HepG2 (cell line): ENCODE measurements around the gene TMX4. TPM values are rescaled to one million over a fixed set of nuclear protein-coding genes. Genes with fewer than 3 reads are reported as not detected.

Source experiments
- ATAC-seq: fragments of 200-7000 bp; cut with Tn5 transposase; 3 replicates; pipeline ENCODE4 v1.9.1; 2020; ENCODE audit warnings: mild to moderate bottlenecking, moderate library complexity
- BruUV-seq: library from RNA; stranded (reverse); fragments of 400-500 nt; replicated peaks from 2 replicates; lab custom pipeline; 2021; lab: Mats Ljungman, UMichigan
- CTCF ChIA-PET: fragments of 300-600 bp; formaldehyde crosslinking; extraction: SDS; loops from one replicate; lab custom pipeline; 2021; ENCODE audit warnings: low total read pairs, inconsistent platforms, low intra/inter-chr PET ratio; lab: Yijun Ruan, JAX
- POLR2A ChIA-PET: fragments of 350-600 bp; sonication (Branson Sonifier 250); formaldehyde crosslinking; loops from one replicate; lab custom pipeline; 2020; ENCODE audit warnings: antibody characterized with exemption, inconsistent platforms; lab: Yijun Ruan, JAX
- DNase-seq: peaks from one replicate; pipeline ENCODE4 v3.0.0-alpha.2; 2015; ENCODE audit warnings: low spot score
- FAIRE-seq: peaks from 3 replicates; lab custom pipeline; 2011; peaks lifted over from hg19 to GRCh38; lab: Jason Lieb, UNC
- H2AFZ ChIP-seq: one replicate; pipeline ENCODE4 v1.6.1; 2011; ENCODE audit warnings: low read length, inconsistent platforms
- H3K27ac ChIP-seq: fragments of 300-600 bp; 3 replicates; pipeline ENCODE4 v1.8.0; 2011; ENCODE audit warnings: mixed run types, mild to moderate bottlenecking, mixed read lengths, low read length, inconsistent platforms; ENCODE audit not compliant: insufficient read depth; ENCODE audit errors: extremely low read length
- H3K27me3 ChIP-seq, 2 experiments: fragments of 200-600 bp in 1 of 2; 2 replicates in 1 of 2; 3 replicates in 1 of 2; pipeline versions ENCODE4 v1.6.0 to v1.8.0; 2011; ENCODE audit warnings: low read length in 2 of 2, mild to moderate bottlenecking in 2 of 2, moderate library complexity in 2 of 2, inconsistent platforms in 1 of 2; ENCODE audit not compliant: insufficient read depth in 2 of 2, control insufficient read depth in 1 of 2
- H3K36me3 ChIP-seq, 2 experiments: fragments of 200-600 bp in 1 of 2; replicated peaks in 1 of 2; 2 replicates in 1 of 2; 3 replicates in 1 of 2; pipeline versions ENCODE4 v1.5.1 to v1.8.0; 2011; ENCODE audit warnings: low read length in 2 of 2, inconsistent platforms in 1 of 2; ENCODE audit not compliant: insufficient read depth in 2 of 2, control insufficient read depth in 1 of 2
- H3K4me1 ChIP-seq: 2 replicates; pipeline ENCODE4 v1.5.1; 2012; ENCODE audit warnings: low read length, inconsistent platforms; ENCODE audit not compliant: insufficient read depth
- H3K4me2 ChIP-seq: 2 replicates; pipeline ENCODE4 v1.6.0; 2011; ENCODE audit warnings: low read depth, low read length, inconsistent platforms
- H3K4me3 ChIP-seq, 3 experiments: fragments of 200-600 bp in 1 of 3; sonication (generic), shearing (Covaris generic) in 1 of 3; replicated peaks in 1 of 3; 2 replicates each; pipeline ENCODE4 v1.5.1; 2011 to 2016; ENCODE audit warnings: low read length in 3 of 3, inconsistent platforms in 2 of 3, low read depth in 2 of 3, mild to moderate bottlenecking in 2 of 3, control low read depth in 1 of 3, mixed read lengths in 1 of 3; ENCODE audit not compliant: insufficient read depth in 1 of 3
- H3K79me2 ChIP-seq: one replicate; pipeline ENCODE4 v1.6.1; 2011; ENCODE audit warnings: low read length, inconsistent platforms; ENCODE audit not compliant: insufficient read depth
- H3K9ac ChIP-seq: 2 replicates; pipeline ENCODE4 v1.6.0; 2011; ENCODE audit warnings: mild to moderate bottlenecking, low read depth, low read length, inconsistent platforms; ENCODE audit not compliant: insufficient read depth
- H3K9me3 ChIP-seq: 2 replicates; pipeline ENCODE4 v1.5.1; 2012; ENCODE audit warnings: mild to moderate bottlenecking, low read length
- H4K20me1 ChIP-seq: 2 replicates; pipeline ENCODE4 v1.6.0; 2011; ENCODE audit warnings: inconsistent platforms, mild to moderate bottlenecking, low read length, moderate library complexity; ENCODE audit not compliant: insufficient read depth
- CEBPB ChIP-seq: IDR thresholded peaks from 2 replicates; pipeline ENCODE4 v1.6.1; 2011; ENCODE audit warnings: low read depth, low read length, improper control_type of control experiment, borderline replicate concordance
- FOXO4 ChIP-seq: sonication (generic); formaldehyde crosslinking; conservative IDR thresholded peaks from 2 replicates; pipeline ENCODE4 v1.8.1; 2023; ENCODE audit warnings: missing genetic modification reagents
- GPN1 ChIP-seq: sonication (generic); formaldehyde crosslinking; IDR thresholded peaks from 2 replicates; pipeline ENCODE4 v1.5.1; 2020; ENCODE audit warnings: missing genetic modification reagents, borderline replicate concordance
- MEIS1 ChIP-seq: sonication (generic); formaldehyde crosslinking; IDR thresholded peaks from 2 replicates; pipeline ENCODE4 v1.9.0; 2021; ENCODE audit warnings: mild to moderate bottlenecking, missing genetic modification reagents, moderate library complexity, borderline replicate concordance
- SKI ChIP-seq: fragments of 450-650 bp; IDR thresholded peaks from one replicate; pipeline ENCODE4 v1.6.1; 2018; ENCODE audit warnings: mild to moderate bottlenecking; ENCODE audit not compliant: partially characterized antibody
- SMARCC2 ChIP-seq: fragments of 450-650 bp; IDR thresholded peaks from 2 replicates; pipeline ENCODE4 v1.6.1; 2017; ENCODE audit warnings: antibody characterized with exemption, mild to moderate bottlenecking
- XRCC5 ChIP-seq: fragments of 200-400 bp; formaldehyde crosslinking; optimal IDR thresholded peaks from 2 replicates; pipeline ENCODE3; 2017; ENCODE audit warnings: mild to moderate bottlenecking, low read length
- WGBS: methylation state at CpG from one replicate; pipeline ENCODE4 v1.1.6; 2017; ENCODE audit warnings: low lambda C conversion rate; 5-methylcytosine and 5-hydroxymethylcytosine counted together
- in situ Hi-C: cut with HindIII; loops from 2 replicates; pipeline ENCODE4 v1.10.0; 2017; ENCODE audit warnings: low pct_unique_long_range_greater_than_20kb; ENCODE audit not compliant: extremely low pct_ligation_motif_present
- intact Hi-C: fragments of 100-400 bp; cut with micrococcal nuclease; formaldehyde crosslinking; loops from one replicate; pipeline ENCODE4 v1.10.0; 2022; ENCODE audit not compliant: unreplicated experiment
- polyA plus RNA-seq, 8 experiments: library from polyadenylated mRNA; depleted of rRNA in 3 of 8; stranded (reverse) in 7 of 8; unstranded in 1 of 8; fragments of >200 nt; fragmentation: Illumina TruSeq in 4 of 8; extraction: Trizol in 4 of 8; gene quantifications; 2 replicates each; pipeline versions ENCODE4 v1.2.1 to v1.2.3, GENCODE V29; 2011 to 2016; ENCODE audit warnings: low read depth in 4 of 8, missing spikeins in 1 of 8, mixed read lengths in 1 of 8; ENCODE audit not compliant: insufficient read depth in 1 of 8
- total RNA-seq, 5 experiments: library from RNA; depleted of rRNA; stranded (reverse); fragments of >200 nt; fragmentation: Illumina TruSeq; extraction: Trizol; gene quantifications; 2 replicates each; pipeline ENCODE4 v1.2.3, GENCODE V29; 2016; ENCODE audit warnings: low read depth in 1 of 5

Gene TMX4
- total and polyA plus RNA-seq, 2 of the 13 experiments (the other 11 are each of a cell fraction or from before 2014, with no cell fraction given) = 7.6 to 21.4 TPM

- peak; percentile 33; the same call in 2 of the 3 replicates for ATAC-seq
- DNase-seq = no peak
- no peaks in the 10 kb centered on the region for H3K79me2 ChIP-seq
- POLR2A ChIA-PET = no interaction called here
- no peaks in the 10 kb centered on the region for H4K20me1 ChIP-seq
- intact Hi-C loops (no loop called here), in situ Hi-C loops (loop anchor here (5.0 kb wide), 1 partner anchor 746 kb away; no protein-coding TSS in a partner anchor)
- H2AFZ ChIP-seq = no peak overlapping the region
- no peaks in the 10 kb centered on the region for H3K27me3 ChIP-seq
- no peak overlapping the region for H3K27ac ChIP-seq
- no peak for TF ChIP-seq SMARCC2
- no peak for FAIRE-seq
- no peak overlapping the region for H3K4me2 ChIP-seq
- WGBS = 80% methylated on average over 9 of the region's 9 CpGs
- H3K4me1 ChIP-seq = peaks cover 14% of the 10 kb centered on the region
- CTCF ChIA-PET = no interaction called here
- H3K36me3 ChIP-seq = no peaks in the 10 kb centered on the region
- H3K9ac ChIP-seq = no peak overlapping the region
- H3K9me3 ChIP-seq = no peaks in the 10 kb centered on the region
- BruUV-seq = no TSS peak
- no peak overlapping the region for H3K4me3 ChIP-seq
Measured at GRCh38 chr20:7975851-7976414, 43.6 kb downstream of the TMX4 start.

DNA sequence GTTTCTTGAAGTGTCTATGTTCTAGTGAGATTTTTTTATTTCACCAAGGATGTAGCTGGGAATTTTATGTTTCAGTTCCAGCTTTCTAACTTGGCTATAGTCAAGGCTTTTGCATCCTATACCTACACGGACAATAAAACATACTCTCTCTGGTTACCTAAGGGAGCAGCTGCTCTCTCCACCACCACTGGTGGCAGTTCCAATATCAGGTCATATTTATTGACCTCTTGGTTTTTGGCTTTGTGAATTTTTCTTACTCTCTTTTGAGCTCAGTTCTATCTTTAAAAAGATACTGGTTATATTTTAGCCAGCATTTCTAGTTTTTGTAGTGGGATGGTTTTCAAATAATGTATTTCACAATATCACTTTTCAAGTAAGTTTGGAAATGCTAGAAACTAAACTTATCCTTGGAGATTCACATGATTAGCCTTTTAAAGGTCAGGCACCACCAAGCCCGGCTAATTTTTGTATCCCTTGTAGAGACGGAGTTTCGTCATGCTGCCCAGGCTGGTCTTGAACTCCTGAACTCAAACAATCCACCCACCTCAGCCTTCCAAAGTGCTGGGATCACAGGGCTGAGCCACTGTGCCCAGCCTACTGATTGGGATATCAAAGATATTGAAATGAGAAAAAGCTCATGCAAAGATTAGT lies 44.7 kb downstream of the TMX4 start:
- no peak for ATAC-seq
- ChIA-PET POLR2A (interaction anchor here (1.2 kb wide), 1 partner anchor 44 kb away, joined by 3 read pairs; the partner anchor contains the start of gene TMX4), CTCF (no interaction called here)

More for the DNA sequence above, 44.7 kb downstream of the TMX4 start:
- H3K9ac ChIP-seq = no peak overlapping the region
- H3K27me3 ChIP-seq = no peaks in the 10 kb centered on the region
- no peaks in the 10 kb centered on the region for H3K79me2 ChIP-seq
- FAIRE-seq = no peak
- H3K36me3 ChIP-seq = no peaks in the 10 kb centered on the region
- no TSS peak for BruUV-seq
- no peak overlapping the region for H3K4me2 ChIP-seq
- H3K4me1 ChIP-seq = peaks cover 6% of the 10 kb centered on the region
- H2AFZ ChIP-seq = no peak overlapping the region
- H3K4me3 ChIP-seq = no peak overlapping the region
- H3K27ac ChIP-seq = no peak overlapping the region
- H4K20me1 ChIP-seq = no peaks in the 10 kb centered on the region
- TF ChIP-seq MEIS1 (CRISPR knock-in tag) = no peak
- no peak for TF ChIP-seq GPN1 (CRISPR knock-in tag)
- TF ChIP-seq SKI = no peak
- TF ChIP-seq FOXO4 (CRISPR knock-in tag) = no peak
- TF ChIP-seq CEBPB = peak; percentile 60; the same call in 1 of the 2 replicates
- no peak for TF ChIP-seq XRCC5
- TF ChIP-seq, all 625 proteins: peak for 1
- no peak for DNase-seq
- in situ Hi-C loops (loop anchor here (5.0 kb wide), 1 partner anchor 747 kb away; no protein-coding TSS in a partner anchor), intact Hi-C loops (no loop called here)
- 26% methylated on average over 4 of the region's 4 CpGs for WGBS
- no peaks in the 10 kb centered on the region for H3K9me3 ChIP-seq
